HG02642 (cell line): Measurements from ENCODE around the gene NBEA.

ENCODE experiments used
- ATAC-seq: cut with Tn5 transposase; IDR thresholded peaks from one replicate; pipeline ENCODE4 v1.9.1; 2021; ENCODE audit warnings: mild to moderate bottlenecking; ENCODE audit not compliant: unreplicated experiment, poor library complexity

Gene NBEA

DNA sequence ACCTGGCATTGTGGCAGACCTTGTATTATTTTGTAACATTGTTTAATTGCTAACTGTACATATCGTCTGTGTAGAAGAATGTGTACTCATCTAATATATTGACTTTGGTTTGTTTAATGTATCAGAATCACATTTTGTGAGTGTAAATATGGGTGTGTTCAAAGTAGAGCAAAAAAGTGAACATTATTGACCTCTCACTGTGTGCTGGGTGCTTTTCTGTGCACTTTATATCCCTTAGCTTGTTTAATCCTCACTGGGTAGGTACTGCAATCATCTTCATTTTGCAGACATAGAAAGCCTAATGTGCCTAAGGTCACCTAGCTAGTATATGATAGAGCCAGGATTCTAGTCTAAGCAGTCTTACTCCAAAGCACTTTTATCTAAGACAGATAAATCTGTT is 289.4 kb downstream of the NBEA start:
- ATAC-seq = no peak

DNA sequence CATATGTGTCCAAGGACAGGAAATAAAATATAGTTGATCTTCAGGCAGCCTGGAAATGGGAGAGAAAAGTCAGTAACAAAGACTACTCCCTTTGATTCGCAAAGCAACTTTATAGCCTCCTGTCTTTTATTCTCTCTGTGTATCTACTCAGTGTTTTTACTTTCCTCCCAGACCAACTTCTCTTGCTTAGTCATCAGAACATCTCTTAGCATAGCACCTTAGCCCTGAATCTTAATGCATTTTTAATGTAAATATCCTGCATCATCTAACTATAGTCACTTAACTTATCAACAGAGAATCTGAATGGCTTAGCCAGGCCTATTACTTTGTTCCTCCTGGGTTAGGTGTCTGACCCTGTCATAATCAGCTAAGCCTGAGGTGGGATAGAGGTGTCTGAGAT is 296.2 kb downstream of the NBEA start:
- no peak for ATAC-seq

DNA sequence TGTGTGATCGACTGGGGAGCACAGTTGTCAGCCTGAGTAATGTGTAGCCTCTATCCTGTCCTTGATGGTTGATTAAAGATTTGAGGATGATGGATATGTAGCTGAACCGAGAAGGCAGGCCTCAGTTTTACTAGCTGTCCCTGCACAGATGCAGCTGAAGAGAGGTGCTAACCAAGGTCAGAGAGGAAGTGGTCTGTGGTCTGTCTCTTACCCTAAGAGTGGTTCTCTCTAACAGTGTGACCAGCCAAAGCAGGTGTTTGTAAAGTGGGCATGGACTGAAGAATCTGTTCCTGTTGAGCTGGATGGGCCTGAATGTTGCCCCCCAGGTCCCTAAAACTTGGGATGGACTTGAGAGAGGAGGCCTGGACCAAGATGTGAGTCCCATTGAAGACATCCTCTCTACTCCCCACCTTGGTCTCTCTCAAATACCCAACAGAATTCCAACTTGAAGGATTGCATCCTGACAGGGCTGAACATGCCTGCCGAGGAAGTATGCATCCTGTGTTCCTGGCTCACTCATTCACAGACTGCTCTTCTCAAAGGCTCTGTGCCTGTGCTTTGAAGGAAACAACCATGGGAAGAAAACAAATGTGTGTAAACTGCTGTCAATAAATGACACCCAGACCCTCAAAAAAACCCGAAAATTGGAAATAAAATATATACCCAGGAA is 310.6 kb downstream of the NBEA start:
- peak; percentile 59 for ATAC-seq

- no peak for ATAC-seq
Observed at GRCh38 chr13:35255241-35255640, 313.2 kb downstream of the NBEA start.

DNA sequence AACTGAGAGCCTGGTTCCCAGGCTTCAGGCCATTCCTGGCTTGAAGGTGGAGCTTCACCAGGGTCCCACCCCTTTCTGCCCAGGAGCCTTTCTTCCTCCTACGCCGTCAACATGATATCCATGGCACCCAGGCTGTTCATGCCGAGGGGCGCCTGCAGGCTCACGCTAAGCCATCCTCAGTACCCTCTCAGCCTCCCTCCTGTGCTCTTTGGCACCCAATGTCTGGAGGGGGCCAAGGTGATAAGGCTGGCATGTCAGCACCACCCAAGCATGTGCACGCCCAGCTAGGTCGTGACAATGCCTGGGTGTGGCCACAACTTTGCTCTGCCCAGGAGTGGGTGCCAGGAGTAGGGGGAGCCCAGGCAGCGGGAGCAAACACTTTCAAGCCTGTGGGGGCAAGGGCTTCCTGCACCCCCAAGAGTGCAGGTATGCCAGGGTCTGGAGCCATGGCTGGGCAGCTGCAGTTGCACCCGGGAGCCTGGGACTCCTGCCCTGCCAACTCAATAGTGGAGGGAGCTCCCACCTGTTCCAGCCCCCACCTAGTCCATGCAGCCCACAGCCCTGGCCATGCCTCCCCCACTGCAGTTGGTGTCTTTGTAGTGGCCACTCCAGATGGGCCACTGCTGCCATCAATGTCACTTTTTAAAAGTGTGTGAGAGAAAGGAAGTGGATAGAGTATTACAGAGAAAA is 314.5 kb downstream of the NBEA start:
- no peak for ATAC-seq

- ATAC-seq = no peak
Observed at GRCh38 chr13:35260316-35260715, 318.2 kb downstream of the NBEA start.

- no peak for ATAC-seq
Observed at GRCh38 chr13:35266412-35266811, 324.3 kb downstream of the NBEA start.

- no peak for ATAC-seq
Observed at GRCh38 chr13:35278917-35279316, 336.8 kb downstream of the NBEA start.

- ATAC-seq = no peak
Observed at GRCh38 chr13:35279500-35279899, 337.4 kb downstream of the NBEA start.

DNA sequence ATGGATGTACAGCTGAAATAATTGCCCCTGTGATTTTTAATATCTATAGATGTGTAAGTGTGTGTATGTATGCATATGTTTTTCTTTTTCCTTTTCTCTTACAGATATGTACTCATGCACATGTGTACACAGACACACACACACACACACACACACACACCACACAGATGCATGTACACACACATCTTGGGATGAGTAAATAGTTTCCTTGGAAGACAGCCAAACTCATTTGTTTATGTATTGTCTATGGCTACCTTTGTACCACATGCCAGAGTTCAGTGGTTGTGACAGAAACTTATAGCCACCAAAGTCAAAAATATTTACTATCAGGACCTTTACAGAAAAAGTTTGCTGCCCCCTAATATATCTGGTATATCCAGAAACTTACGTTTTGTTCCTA is 341.8 kb downstream of the NBEA start:
- no peak for ATAC-seq

DNA sequence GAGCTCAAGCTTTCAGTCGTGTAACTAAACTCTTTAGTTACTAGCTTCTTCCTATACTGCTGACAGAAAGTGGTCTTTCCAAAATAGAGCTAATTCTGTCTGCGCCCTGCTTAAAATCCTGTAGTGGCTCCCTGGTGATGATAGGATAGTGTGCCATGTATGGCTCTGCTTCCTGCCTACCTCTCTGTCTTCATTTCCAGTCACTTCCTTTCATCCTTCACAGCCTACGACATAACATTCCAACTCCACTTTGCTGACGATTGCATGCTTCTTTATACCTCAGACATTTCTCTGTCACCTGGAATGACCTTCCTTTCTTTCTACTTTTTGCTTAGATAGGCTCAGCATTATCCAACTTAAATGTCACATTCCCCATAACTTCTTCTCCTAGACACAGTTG is 343.6 kb downstream of the NBEA start:
- no peak for ATAC-seq

DNA sequence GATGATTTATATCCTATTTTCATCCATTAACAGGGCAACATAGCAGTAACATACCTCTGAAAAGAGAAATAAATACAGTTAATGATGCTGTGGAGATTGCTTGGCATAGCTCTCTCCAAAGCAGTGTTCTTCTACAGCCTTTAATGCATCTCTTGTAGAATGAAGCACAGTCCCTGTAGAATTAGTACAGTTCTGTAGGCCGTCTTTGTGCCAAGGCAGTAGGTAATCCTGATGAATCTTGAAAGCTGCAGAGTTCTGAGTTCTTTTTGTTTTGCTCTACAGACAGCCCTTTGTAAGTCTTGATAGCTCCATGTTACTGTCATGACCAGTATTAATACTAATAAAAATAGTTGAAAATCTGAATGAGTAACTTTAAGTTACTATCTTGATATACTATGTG is 350.3 kb downstream of the NBEA start:
- ATAC-seq = no peak

DNA sequence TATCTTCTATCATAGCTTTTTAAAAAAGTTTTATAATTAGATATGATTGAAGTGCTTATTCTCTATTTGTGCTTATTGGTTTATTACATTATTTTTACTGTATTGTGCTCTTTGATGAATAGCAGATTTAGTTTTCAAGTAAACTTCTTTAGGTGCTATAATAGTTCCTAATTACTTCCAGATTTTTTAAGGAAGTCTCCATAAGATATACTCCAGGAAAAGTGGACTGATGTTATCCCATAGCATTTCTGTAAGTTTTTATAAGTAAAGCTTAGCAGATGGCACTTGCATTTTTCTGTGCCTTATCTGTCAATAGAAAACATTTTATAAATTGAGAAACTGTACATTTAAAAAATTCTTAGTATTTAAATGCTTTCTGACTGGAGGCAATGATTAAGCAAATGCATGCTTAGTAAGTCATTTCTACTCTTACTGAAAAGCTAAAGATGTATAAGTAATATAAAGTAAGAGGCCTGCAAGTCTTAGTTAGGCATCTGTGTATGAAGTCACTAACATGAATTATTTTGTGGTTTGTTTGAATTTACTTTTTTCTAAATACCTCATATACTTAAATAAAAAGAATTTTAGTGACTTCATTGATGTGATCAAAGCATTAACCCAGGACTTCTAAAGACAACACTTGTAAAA is 351.6 kb downstream of the NBEA start:
- no peak for ATAC-seq

- ATAC-seq = no peak
Observed at GRCh38 chr13:35309706-35310105, 367.6 kb downstream of the NBEA start.

- no peak for ATAC-seq
Observed at GRCh38 chr13:35332134-35332533, 390.1 kb downstream of the NBEA start.

DNA sequence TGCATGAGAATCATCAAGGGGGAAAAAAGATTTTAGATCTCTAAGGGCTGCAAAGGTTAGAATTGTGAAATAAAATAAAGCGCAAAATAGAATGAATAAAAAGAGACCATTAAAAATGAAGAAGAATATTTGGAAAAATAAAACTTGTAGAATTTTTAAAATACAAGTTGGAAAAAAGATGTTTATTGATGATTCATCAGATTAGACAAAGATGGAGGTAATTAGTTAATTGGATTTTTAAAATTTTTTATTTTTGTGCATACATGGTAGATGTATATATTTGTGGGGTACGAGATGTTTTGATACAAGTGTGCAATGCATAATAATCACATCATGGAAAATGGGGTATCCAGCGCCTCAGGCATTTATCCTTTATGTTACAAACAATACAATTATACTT is 391.1 kb downstream of the NBEA start:
- no peak for ATAC-seq

GRCh38 chr13:35342440-35342839 is 400.4 kb downstream of the NBEA start:
- no peak for ATAC-seq

- ATAC-seq = no peak
Observed at GRCh38 chr13:35343417-35343816, 401.3 kb downstream of the NBEA start.

DNA sequence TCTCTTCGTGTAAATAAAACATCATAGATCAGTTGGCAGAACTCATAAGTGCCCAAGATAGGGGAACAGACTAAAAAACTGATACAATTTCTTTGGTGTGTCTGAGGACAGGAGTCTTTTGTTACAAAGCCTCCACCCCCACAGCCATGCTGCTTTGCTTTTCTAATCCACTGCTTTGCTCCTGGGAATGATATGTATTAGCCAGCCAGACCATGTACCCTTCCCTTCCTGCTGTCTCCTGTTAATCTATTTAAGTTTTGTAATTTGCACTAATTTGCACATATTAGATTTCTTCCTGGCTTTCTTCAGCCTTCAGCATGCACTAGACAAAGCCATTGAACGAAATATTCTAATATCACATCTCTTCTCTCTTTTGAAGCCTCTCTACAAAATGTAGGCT is 403.9 kb downstream of the NBEA start:
- ATAC-seq = no peak

DNA sequence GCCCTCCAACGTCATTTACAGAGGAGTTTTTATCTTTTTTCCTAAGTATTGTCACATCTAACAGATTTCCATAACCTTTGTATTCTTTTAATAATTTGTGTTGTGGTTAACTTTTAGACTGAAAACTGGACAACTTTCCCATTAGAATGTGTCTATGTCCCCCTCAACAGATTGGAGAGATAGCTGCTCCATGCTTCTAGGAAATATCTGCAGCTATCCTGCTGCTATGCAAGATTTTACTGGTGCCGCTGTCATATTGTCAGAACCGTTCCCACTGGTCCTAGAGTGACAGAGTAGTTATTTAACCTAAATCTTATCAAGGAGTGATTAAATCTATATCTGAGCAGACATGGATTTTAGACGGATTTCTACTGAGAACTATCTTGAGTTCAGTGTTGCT is 404.4 kb downstream of the NBEA start:
- ATAC-seq = no peak

DNA sequence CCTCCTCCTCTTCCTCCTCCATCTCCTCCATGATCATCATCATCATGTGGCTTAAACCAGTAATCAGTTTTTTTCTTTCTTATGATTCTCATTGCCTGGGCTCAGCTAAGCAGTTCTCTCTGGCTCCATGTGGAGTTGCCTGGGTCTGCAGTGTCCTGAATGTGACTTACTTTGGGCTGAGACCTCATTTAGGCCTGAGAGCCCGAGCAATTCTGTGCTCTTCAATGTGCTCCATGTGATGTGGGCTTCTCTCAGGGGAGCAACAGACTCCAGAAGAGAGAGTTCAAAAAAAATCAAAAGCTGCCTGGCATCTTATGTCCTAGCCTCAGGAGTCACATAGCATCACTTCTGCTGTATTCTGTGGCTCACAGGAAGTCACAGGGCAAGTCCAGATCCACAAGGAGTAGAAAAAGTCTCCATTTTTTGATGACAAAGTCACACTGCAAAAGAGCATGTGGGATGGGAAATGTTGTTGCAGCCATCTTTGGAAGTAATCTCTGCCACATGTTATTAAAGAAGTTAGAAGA is 405.7 kb downstream of the NBEA start:
- ATAC-seq = no peak

GRCh38 chr13:35349052-35349451 is 407.0 kb downstream of the NBEA start:
- no peak for ATAC-seq
